Smooth muscle cell (in vitro differentiated cells): ENCODE results near the gene TBX1. TPM values are rescaled to one million over a fixed set of nuclear protein-coding genes. Genes with fewer than 3 reads are reported as not detected.

Experiments
- DNase-seq: peaks from one replicate; lab custom pipeline; 2025; ENCODE audit not compliant: unreplicated experiment; lab: John Stamatoyannopoulos, UW
- H2AFZ ChIP-seq: fragments of 200-600 bp; sonication (generic); 2 replicates; pipeline ENCODE4 v1.6.0; 2016; ENCODE audit warnings: antibody characterized with exemption, low read depth, mild to moderate bottlenecking
- H3F3A ChIP-seq: fragments of 200-600 bp; sonication (generic); 2 replicates; pipeline ENCODE4 v1.6.0; 2017; ENCODE audit warnings: antibody characterized with exemption, low read depth
- H3K27ac ChIP-seq: fragments of 200-600 bp; sonication (generic); 2 replicates; pipeline ENCODE4 v1.5.1; 2016; ENCODE audit warnings: low read depth, mild to moderate bottlenecking
- H3K27me3 ChIP-seq: fragments of 200-600 bp; sonication (generic); 2 replicates; pipeline ENCODE4 v1.6.1; 2016; ENCODE audit warnings: low read depth, mild to moderate bottlenecking
- H3K36me3 ChIP-seq: fragments of 200-600 bp; sonication (generic); 2 replicates; pipeline ENCODE4 v1.5.1; 2016; ENCODE audit warnings: low read depth
- H3K4me1 ChIP-seq: fragments of 200-600 bp; sonication (generic); 2 replicates; pipeline ENCODE4 v1.5.1; 2016; ENCODE audit warnings: low read depth
- H3K4me2 ChIP-seq: fragments of 200-600 bp; sonication (generic); 2 replicates; pipeline ENCODE4 v1.6.0; 2016; ENCODE audit warnings: mild to moderate bottlenecking
- H3K4me3 ChIP-seq: fragments of 200-600 bp; sonication (generic); 2 replicates; pipeline ENCODE4 v1.5.1; 2016; ENCODE audit warnings: mild to moderate bottlenecking
- H3K79me2 ChIP-seq: fragments of 200-600 bp; sonication (generic); 2 replicates; pipeline ENCODE4 v1.6.0; 2016; ENCODE audit warnings: low read depth, mild to moderate bottlenecking
- H3K9ac ChIP-seq: fragments of 200-600 bp; sonication (generic); 2 replicates; pipeline ENCODE4 v1.6.0; 2016; ENCODE audit warnings: low read depth
- H3K9me3 ChIP-seq: fragments of 200-600 bp; sonication (generic); replicated peaks from 2 replicates; pipeline ENCODE4 v1.5.1; 2016; ENCODE audit warnings: low read depth
- H4K20me1 ChIP-seq: fragments of 200-600 bp; sonication (generic); 2 replicates; pipeline ENCODE4 v1.6.0; 2016; ENCODE audit warnings: low read depth
- CTCF ChIP-seq: fragments of 200-600 bp; sonication (generic); IDR thresholded peaks from 2 replicates; pipeline ENCODE4 v1.5.1; 2017; ENCODE audit warnings: borderline replicate concordance, mild to moderate bottlenecking, antibody characterized with exemption; ENCODE audit not compliant: insufficient read depth, poor library complexity, severe bottlenecking
- WGBS: methylation state at CpG from one replicate; pipeline ENCODE4 v1.1.7; 2016; ENCODE audit warnings: low lambda C conversion rate; 5-methylcytosine and 5-hydroxymethylcytosine counted together
- polyA plus RNA-seq: library from polyadenylated mRNA; unstranded; fragments of >200 nt; fragmentation: Nextera tagmentation; extraction: Ambion mirVana; gene quantifications from 2 replicates; pipeline ENCODE4 v1.2.1, GENCODE V29; 2016
- total RNA-seq: library from RNA; depleted of rRNA; stranded (reverse); fragments of >200 nt; gene quantifications from 2 replicates; pipeline ENCODE4 v1.2.3, GENCODE V29; 2014

Gene TBX1
- total and polyA plus RNA-seq, 2 experiments from 2014 or later: not detected

- Histone ChIP-seq H3K27ac (no peak overlapping the region), H3K9ac (no peak overlapping the region), H2AFZ (no peak overlapping the region), H3F3A (no peaks in the 10 kb centered on the region), H3K4me1 (no peaks in the 10 kb centered on the region), H3K9me3 (no peaks in the 10 kb centered on the region), H3K79me2 (no peaks in the 10 kb centered on the region), H3K4me3 (no peak overlapping the region), H4K20me1 (no peaks in the 10 kb centered on the region), H3K36me3 (no peaks in the 10 kb centered on the region), H3K27me3 (no peaks in the 10 kb centered on the region), H3K4me2 (no peak overlapping the region)
- whole genome bisulfite sequencing: 84% methylated on average over 23 of the region's 23 CpGs
- DNase-seq: no peak
- TF ChIP-seq CTCF: no peak
Measured at GRCh38 chr22:19810381-19811201, 50.0 kb downstream of the TBX1 start.

GRCh38 chr22:19811211-19811621, 50.6 kb downstream of the TBX1 start:
- Histone ChIP-seq H3K4me1 (no peaks in the 10 kb centered on the region), H3K9me3 (no peaks in the 10 kb centered on the region), H3K27ac (no peak overlapping the region), H3F3A (no peaks in the 10 kb centered on the region), H3K36me3 (no peaks in the 10 kb centered on the region), H3K79me2 (no peaks in the 10 kb centered on the region), H3K9ac (no peak overlapping the region), H3K4me2 (no peak overlapping the region), H3K27me3 (no peaks in the 10 kb centered on the region), H3K4me3 (no peak overlapping the region), H4K20me1 (no peaks in the 10 kb centered on the region), H2AFZ (no peak overlapping the region)
- no peak for DNase-seq
- WGBS: 96% methylated on average over 12 of the region's 12 CpGs
- TF ChIP-seq CTCF: no peak

GRCh38 chr22:19811811-19812771, 51.5 kb downstream of the TBX1 start:
- H3K27ac ChIP-seq: no peak overlapping the region
- H3K9me3 ChIP-seq: no peaks in the 10 kb centered on the region
- H3K4me2 ChIP-seq: no peak overlapping the region
- H3K4me1 ChIP-seq: no peaks in the 10 kb centered on the region
- no peaks in the 10 kb centered on the region for H3K36me3 ChIP-seq
- no peaks in the 10 kb centered on the region for H4K20me1 ChIP-seq
- DNase-seq: no peak
- no peak overlapping the region for H3K9ac ChIP-seq
- H3K4me3 ChIP-seq: no peak overlapping the region
- H2AFZ ChIP-seq: no peak overlapping the region
- no peaks in the 10 kb centered on the region for H3K27me3 ChIP-seq
- WGBS: 96% methylated on average over 33 of the region's 36 CpGs
- H3K79me2 ChIP-seq: no peaks in the 10 kb centered on the region
- H3F3A ChIP-seq: no peaks in the 10 kb centered on the region
- TF ChIP-seq CTCF: no peak
